H1 (cell line): ENCODE measurements around the gene SPOCD1.

Experiments used
- BCL11A ChIP-seq, 2 experiments: IDR thresholded peaks; one replicate each; pipeline ENCODE4 v1.6.1; 2011; ENCODE audit warnings: low read depth in 2 of 2, low read length in 2 of 2, mild to moderate bottlenecking in 2 of 2
- BRCA1 ChIP-seq: IDR thresholded peaks from 2 replicates; pipeline ENCODE4 v1.6.1; 2012; ENCODE audit warnings: low read depth, low read length, improper control_type of control experiment
- CBX8 ChIP-seq: fragments of 300-800, 300-1000 bp; sonication (generic); IDR thresholded peaks from 2 replicates; pipeline ENCODE4 v1.7.1; 2016; ENCODE audit warnings: low read depth, low read length, borderline replicate concordance
- CREB1 ChIP-seq: IDR thresholded peaks from 2 replicates; pipeline ENCODE4 v1.6.1; 2012; ENCODE audit warnings: inconsistent platforms
- CTCF ChIP-seq, 3 experiments: IDR thresholded peaks; 1 replicate in 2 of 3; 2 replicates in 1 of 3; pipeline versions ENCODE4 v1.5.1 to v1.6.1; 2011; ENCODE audit warnings: low read length in 3 of 3, mild to moderate bottlenecking in 3 of 3, inconsistent platforms in 2 of 3, low read depth in 1 of 3, moderate library complexity in 1 of 3; ENCODE audit not compliant: insufficient read depth in 1 of 3; ENCODE audit errors: control extremely low read depth in 1 of 3
- GTF2F1 ChIP-seq: IDR thresholded peaks from 2 replicates; pipeline ENCODE4 v1.6.1; 2012; ENCODE audit warnings: low read depth, low read length, improper control_type of control experiment, borderline replicate concordance
- JUND ChIP-seq: IDR thresholded peaks from 2 replicates; pipeline ENCODE4 v1.6.1; 2011; ENCODE audit warnings: mild to moderate bottlenecking, improper control_type of control experiment, low read length
- POLR2A ChIP-seq, 2 experiments: IDR thresholded peaks; 1 replicate in 1 of 2; 2 replicates in 1 of 2; pipeline ENCODE4 v1.6.1; 2011; ENCODE audit warnings: low read depth in 2 of 2, low read length in 2 of 2, mild to moderate bottlenecking in 2 of 2; ENCODE audit errors: control extremely low read depth in 1 of 2
- RAD21 ChIP-seq, 2 experiments: IDR thresholded peaks in 1 of 2; conservative IDR thresholded peaks in 1 of 2; 2 replicates each; pipeline ENCODE4 v1.6.1; 2011; ENCODE audit warnings: low read depth in 2 of 2, low read length in 2 of 2, improper control_type of control experiment in 1 of 2, inconsistent platforms in 1 of 2, mild to moderate bottlenecking in 1 of 2, moderate library complexity in 1 of 2
- TF ChIP-seq, protein P1 (sequence below): IDR thresholded peaks from 2 replicates; pipeline ENCODE4 v1.6.1; 2011; ENCODE audit warnings: low read depth, mild to moderate bottlenecking, low read length; ENCODE audit not compliant: insufficient read depth

- no peak for TF ChIP-seq POLR2A (IDR thresholded peaks at IDR 0.05; ENCODE audit: control extremely low read depth in 1 of 2, low read depth in 2 of 2, low read length in 2 of 2)
- no peak for TF ChIP-seq BCL11A (IDR thresholded peaks at IDR 0.05; ENCODE audit: low read depth in 2 of 2, low read length in 2 of 2)
- TF ChIP-seq JUND, result no peak
- TF ChIP-seq CTCF (IDR thresholded peaks at IDR 0.05; ENCODE audit: control extremely low read depth in 1 of 3, insufficient read depth in 1 of 3, low read depth in 1 of 3, low read length in 3 of 3), result no peak
- TF ChIP-seq CREB1, result no peak
- TF ChIP-seq CBX8, result no peak
- TF ChIP-seq RAD21 (IDR thresholded peaks at IDR 0.05 in 1 of 2, conservative IDR thresholded peaks at IDR 0.05 in 1 of 2; ENCODE audit: low read depth in 2 of 2, low read length in 2 of 2), result no peak
- TF ChIP-seq GTF2F1, result no peak
- TF ChIP-seq, protein P1, sequence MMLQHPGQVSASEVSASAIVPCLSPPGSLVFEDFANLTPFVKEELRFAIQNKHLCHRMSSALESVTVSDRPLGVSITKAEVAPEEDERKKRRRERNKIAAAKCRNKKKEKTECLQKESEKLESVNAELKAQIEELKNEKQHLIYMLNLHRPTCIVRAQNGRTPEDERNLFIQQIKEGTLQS, result no peak
- TF ChIP-seq BRCA1, result no peak
These were observed 46.2 kb upstream of the SPOCD1 start for GRCh38 chr1:31862071-31862470.
